GM12874 (cell line): Measurements from ENCODE around the gene IPO11.

ENCODE experiments used
- TF ChIP-seq, protein P1 (sequence below): IDR thresholded peaks from 2 replicates; pipeline ENCODE4 v1.5.1; 2011; ENCODE audit warnings: low read depth, mild to moderate bottlenecking, control low read depth, low read length, moderate library complexity; ENCODE audit not compliant: insufficient read depth

IPO11 gene

DNA sequence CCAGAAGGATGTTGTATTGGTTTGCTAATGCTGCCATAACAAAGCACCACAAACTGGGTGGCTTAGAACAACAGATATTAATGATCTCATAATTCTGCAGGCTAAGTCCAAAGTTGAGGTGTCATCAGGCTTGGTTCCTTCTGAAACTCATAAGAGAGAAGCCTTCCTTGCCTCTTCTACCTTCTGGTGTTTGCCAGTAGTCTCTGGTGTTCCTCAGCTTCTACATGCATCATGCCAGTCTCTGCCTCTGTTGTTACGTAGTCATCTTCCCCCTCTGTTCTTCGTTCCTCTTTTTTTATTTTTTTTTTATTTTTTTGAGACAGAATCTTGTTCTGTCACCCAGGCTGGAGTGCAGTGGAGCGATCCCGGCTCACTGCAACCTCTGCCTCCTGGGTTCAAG, 227.9 kb downstream of the IPO11 start:
- TF ChIP-seq, protein P1, sequence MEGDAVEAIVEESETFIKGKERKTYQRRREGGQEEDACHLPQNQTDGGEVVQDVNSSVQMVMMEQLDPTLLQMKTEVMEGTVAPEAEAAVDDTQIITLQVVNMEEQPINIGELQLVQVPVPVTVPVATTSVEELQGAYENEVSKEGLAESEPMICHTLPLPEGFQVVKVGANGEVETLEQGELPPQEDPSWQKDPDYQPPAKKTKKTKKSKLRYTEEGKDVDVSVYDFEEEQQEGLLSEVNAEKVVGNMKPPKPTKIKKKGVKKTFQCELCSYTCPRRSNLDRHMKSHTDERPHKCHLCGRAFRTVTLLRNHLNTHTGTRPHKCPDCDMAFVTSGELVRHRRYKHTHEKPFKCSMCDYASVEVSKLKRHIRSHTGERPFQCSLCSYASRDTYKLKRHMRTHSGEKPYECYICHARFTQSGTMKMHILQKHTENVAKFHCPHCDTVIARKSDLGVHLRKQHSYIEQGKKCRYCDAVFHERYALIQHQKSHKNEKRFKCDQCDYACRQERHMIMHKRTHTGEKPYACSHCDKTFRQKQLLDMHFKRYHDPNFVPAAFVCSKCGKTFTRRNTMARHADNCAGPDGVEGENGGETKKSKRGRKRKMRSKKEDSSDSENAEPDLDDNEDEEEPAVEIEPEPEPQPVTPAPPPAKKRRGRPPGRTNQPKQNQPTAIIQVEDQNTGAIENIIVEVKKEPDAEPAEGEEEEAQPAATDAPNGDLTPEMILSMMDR, result no peak

DNA sequence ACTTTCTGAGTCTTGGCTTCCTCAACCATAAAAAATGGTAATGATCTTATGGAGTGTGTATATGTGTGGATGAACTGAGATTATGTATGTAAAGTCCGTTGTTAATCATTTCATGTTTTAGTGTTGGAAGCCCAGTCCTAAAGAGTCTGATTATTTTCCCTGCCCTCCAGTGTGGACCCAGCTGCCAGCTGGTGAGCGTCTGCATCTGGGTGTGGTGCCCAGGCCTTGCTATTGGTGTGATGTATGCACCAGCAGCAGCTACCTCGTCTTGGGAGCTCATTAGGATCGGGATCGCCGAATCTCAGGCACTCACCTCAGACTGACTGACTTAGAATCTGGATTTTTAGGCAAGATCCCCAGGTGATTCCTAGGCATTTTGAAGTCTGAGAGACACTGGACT, 229.9 kb downstream of the IPO11 start:
- TF ChIP-seq, protein P1, result no peak

DNA sequence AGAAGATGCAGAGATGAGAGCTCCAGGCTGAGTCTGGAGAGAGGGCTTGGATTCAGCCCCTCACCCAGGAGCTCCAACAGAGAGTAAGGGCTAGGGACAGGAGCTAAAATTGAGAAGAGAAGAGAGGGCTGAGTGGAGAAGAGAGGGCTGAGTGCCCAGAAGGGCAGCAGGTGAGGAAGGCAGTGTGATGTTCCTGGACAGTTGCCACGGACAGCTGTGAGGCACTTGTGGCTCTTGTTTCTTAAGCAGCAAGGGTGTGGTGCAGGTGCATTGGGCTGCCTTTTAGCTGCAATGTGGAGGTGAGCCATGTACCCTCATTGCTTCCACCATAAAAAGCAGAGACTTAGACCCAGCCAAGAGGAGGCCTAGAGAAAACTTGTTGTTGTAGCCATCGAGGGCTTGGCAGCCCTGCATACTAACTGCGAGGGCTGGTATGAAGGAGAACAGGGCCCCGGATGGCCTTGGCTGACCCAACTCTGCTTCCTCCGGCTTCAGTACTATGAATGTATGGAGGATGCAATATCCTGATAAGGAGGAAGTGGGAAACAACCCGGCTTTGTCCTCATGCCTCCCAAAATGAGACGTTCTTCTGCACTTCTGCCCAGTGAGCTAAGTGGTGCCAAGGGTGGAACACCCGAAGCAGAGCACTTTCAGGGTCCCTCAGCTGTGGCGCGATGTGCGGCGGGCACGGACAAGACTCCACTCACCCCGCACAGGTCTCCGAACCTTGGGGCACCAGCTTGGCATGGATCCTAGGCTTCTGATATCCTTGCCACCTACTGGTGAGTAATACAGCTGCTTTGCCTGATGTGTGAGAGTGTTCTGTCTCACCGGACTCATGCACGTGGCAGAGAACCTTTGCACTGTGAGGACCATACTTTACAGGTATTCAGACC, 231.2 kb downstream of the IPO11 start:
- TF ChIP-seq, protein P1, result no peak

DNA sequence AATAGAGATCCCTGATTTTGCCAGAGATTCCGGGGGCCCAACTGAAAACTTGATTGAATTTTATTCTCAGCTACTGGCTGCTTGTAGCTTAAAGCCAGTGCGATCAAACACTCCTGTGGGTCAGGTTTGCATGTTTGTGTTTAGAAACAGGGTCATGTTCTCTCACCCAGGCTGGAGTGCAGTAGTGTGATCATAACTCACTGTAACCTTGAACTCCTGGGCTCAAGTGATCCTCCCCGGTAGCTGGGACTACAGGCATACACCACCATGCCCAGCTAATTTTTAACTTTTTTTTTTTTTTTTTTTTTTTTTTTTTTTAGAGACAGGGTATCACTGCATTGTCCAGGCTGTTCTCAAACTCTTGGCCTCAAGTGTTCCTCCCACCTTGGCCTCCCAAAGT, 232.7 kb downstream of the IPO11 start:
- TF ChIP-seq, protein P1, result no peak

DNA sequence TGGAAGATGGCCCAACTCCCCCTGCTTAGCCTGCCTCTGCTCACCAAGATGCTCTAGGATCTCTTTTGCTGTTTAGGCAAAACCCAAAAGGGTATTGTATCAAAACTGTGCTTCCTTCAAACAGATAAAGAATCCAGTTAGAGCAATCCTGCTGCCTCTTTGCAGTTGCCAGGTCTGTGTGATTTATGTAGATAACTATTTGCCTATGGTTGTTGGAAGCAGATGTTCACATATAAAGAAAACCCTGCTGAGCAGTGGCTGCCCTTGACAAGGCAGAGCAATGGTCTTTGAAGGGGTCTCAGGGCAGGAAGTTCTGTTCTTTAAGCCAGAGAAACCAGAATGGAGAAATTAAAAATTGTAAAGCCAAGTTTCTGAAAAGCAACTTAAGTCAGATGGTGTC, 234.7 kb downstream of the IPO11 start:
- TF ChIP-seq, protein P1, result no peak

DNA sequence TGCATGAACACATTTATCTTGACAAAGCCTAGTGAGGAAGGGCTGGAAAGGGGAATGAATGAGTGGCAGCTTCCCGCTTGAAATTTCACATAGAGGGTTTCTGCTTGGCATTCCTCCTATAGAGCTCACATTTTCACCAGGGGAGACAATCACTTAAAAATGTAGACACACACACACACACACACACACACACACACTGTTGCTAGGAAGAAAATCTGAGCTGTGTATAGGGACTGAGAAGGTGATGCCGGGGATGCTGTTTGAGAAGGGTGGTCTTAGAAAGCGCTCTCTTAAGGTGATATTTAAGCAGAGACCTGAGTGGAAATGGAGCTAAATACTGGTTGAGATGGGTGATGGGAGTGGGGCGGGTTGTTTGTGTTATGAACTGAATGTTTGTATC, 236.5 kb downstream of the IPO11 start:
- TF ChIP-seq, protein P1, result no peak

DNA sequence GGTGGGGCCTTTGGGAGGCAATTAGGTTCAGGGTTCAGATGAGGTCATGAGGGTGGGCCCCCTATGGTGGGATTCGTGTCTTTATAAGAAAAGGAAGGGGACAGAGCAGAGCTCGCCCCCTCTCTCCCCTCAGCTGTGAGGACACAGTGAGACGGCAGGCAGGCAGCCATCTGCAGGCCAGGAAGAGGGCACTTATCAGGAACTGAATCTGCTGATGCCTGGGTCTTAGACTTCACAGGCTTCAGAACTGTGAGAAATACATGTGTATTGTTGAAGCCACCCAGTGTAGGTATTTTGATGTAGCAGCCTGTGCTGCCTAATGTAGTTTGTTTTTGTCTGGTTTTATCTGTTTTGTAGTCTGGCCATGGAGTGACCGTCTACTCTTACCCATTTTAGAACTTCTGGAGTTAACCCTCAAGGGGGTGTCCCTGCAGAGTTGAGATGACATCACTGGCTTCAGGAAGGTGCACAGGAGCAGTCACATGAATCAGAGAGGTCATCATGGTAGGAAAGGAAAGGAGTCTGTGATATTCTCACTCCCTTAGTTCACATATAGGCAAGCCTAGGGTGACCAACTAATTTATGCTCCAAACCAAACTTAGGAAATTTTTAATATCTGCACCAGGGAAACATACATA, 237.0 kb downstream of the IPO11 start:
- TF ChIP-seq, protein P1, result no peak
